Measurements from ENCODE around the gene CYLD.

Gene CYLD

GRCh38 chr16:50711862-50712559 lies 29.9 kb upstream of the CYLD start:
- DNase-seq = no peak

GRCh38 chr16:50712560-50712898 lies 29.4 kb upstream of the CYLD start:
- DNase-seq = no peak

DNA sequence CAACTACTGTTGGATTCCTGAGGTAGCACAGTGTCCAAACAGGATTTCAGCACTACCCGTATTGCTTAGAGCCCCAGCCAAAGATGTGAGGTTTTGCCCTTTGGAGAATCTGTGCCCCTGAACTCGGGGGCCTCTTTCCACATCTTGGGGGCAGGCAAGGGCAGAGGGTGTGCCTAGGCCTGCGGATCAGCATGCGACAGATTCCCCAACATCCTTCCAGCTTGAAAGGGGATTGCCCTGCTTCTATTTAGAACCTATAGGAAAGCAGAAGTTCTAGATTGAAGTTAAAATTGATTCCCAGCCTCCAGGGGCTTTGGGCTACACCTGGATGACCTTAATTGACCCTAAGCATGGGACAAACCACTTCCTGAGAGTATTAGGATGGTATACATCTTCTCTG lies 28.9 kb upstream of the CYLD start:
- DNase-seq = no peak

DNA sequence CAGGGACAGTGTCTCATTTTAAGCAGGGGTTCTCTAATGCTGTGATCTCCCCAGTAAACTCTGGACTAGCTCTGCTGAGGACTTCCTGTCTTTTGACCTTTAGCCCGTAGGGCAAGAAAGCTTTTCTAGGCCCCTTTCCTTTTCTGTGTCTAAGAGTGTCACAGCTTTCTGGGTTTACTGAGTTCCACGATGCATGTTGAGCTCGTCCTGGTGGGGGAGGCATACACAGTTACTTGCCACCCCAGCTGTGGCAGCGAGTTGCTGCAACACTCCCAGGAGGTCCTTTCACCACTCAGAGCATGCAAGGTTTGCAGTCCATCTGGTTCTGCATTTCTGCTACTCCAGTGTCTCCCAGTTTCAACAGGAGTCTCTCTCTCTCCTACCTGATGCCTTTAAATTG lies 24.8 kb upstream of the CYLD start:
- DNase-seq = no peak

DNA sequence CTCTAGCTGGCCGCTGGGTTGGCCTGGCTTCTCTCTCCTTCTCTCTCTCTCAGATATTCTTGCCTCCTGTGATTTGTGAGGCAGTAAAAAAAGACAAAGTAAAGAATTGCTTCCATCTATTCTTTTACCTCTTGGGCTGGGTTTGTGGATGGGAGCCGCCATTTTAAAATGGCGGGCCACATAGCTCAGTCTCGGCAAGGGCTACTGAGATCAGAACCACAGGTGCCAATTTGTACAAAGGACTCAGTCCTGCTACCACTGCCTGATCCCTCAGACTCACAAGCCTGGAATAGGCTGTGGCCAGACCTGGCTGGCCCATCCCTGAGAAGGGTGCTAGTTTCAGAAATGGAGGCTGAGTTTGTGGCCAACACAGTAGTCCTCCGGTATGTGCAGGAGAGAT lies 24.4 kb upstream of the CYLD start:
- DNase-seq = no peak

GRCh38 chr16:50718061-50718760 lies 23.7 kb upstream of the CYLD start:
- no peak for DNase-seq

- DNase-seq = no peak
Measured at GRCh38 chr16:50718761-50719400, 23.0 kb upstream of the CYLD start.

GRCh38 chr16:50719401-50720337 lies 22.2 kb upstream of the CYLD start:
- DNase-seq = no peak

- no peak for DNase-seq
Measured at GRCh38 chr16:50721549-50722404, 20.1 kb upstream of the CYLD start.

DNA sequence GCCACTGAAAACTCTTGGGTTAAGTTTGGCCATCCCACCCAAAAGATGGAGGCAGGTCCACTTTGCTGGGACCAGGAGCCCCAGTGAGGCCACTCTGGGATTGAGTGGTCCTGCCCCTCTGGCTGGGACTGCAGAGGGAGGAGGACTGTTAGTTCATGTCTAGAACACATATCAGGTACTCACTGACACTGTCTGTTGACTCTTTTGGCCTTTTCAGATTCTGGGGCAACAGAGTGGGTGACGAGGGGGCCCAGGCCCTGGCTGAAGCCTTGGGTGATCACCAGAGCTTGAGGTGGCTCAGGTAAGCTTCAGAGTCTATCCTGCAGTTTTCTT lies 19.5 kb upstream of the CYLD start:
- DNase-seq = no peak

DNA sequence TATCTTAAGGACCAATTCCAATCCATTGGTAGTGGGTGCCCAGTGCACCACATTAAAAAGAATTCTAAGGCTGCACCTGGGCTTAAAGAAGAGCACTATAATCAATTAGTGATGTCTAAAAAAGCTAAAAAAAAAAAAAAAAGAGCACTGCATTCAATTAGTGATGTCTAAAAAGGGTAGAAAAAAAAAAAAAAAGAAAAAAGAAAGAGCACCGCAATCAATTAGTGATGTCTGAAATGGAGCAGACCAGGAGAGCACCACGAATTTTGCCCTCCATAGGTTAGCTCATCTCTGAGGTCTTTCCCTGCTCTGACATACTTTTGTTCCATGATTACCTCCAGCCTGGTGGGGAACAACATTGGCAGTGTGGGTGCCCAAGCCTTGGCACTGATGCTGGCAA lies 18.9 kb upstream of the CYLD start:
- DNase-seq = no peak

DNA sequence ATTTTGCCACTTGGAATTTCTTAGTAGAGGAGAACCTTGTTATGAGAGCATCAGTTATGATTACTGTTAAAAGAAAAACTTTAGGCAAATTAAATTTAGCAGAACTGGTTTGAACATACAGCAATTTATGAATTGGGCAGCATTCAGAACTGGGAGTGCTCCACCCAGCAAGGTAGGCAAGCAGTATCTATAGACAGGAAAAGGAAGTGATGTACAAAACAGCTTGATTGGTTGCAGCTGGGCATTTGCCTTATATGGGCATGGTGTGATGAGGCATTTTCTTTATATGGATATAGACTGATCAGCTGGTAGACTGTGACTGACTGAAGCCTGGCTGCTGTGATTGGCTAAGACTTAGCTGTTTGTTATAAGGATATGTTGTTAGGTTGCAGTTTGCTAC lies 17.6 kb upstream of the CYLD start:
- DNase-seq = no peak

DNA sequence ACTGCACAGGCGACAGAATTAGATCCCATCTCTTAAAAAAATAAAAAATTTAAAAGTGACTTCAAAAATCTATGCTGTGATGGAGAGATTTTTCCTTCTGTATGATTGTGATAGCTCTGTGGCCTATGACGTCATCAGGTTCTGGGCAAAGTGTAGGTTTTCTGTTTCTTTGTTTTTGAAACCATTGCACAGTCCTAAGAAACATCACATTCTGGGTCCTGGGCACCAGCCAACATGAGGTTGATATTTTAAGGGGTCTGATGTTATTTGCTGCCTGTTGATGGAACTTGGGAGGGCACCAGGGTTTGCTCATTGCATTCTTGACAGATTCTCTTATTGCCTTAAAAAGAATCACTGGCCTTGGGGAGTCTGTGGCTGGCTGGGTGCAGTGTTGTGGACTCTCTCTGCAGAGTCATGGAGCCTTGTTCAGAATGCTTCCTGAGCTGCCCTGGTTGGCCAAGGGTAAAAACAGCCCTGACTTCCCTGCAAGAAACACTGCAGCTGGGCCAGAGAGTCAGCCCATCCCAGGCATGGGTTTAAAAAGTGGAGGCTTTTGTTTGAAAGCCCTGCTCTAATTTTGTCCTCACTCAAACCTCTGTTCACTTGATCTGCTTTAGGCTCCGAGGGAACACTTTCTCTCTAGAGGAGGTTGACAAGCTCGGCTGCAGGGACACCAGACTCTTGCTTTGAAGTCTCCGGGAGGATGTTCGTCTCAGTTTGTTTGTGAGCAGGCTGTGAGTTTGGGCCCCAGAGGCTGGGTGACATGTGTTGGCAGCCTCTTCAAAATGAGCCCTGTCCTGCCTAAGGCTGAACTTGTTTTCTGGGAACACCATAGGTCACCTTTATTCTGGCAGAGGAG lies 10.5 kb upstream of the CYLD start:
- no peak for DNase-seq

DNA sequence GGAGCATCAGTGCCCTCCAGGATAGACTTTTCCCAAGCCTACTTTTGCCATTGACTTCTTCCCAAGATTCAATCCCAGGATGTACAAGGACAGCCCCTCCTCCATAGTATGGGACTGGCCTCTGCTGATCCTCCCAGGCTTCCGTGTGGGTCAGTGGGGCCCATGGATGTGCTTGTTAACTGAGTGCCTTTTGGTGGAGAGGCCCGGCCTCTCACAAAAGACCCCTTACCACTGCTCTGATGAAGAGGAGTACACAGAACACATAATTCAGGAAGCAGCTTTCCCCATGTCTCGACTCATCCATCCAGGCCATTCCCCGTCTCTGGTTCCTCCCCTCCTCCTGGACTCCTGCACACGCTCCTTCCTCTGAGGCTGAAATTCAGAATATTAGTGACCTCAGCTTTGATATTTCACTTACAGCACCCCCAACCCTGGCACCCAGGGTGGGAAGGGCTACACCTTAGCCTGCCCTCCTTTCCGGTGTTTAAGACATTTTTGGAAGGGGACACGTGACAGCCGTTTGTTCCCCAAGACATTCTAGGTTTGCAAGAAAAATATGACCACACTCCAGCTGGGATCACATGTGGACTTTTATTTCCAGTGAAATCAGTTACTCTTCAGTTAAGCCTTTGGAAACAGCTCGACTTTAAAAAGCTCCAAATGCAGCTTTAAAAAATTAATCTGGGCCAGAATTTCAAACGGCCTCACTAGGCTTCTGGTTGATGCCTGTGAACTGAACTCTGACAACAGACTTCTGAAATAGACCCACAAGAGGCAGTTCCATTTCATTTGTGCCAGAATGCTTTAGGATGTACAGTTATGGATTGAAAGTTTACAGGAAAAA lies 9.7 kb upstream of the CYLD start:
- no peak for DNase-seq

DNA sequence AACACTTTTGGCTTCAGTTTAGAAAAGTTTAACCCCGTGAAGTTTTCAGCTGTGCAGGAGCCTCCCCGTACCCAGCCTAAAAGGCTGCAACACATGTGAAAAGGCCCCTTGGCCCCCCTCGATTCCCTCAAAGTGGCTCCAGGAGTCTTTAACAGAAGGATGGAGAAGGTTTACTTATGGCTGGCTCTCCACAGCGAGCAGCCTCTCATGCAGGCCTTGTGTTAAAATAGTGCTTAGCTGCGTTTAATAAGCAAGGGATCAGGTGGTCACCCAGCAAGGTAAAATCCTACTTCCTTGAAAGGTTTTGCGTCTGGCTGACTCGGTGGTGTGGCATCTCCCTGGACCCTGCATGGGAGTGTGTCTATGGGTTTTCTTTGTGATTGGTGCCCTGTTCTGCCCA lies 8.4 kb upstream of the CYLD start:
- no peak for DNase-seq

DNA sequence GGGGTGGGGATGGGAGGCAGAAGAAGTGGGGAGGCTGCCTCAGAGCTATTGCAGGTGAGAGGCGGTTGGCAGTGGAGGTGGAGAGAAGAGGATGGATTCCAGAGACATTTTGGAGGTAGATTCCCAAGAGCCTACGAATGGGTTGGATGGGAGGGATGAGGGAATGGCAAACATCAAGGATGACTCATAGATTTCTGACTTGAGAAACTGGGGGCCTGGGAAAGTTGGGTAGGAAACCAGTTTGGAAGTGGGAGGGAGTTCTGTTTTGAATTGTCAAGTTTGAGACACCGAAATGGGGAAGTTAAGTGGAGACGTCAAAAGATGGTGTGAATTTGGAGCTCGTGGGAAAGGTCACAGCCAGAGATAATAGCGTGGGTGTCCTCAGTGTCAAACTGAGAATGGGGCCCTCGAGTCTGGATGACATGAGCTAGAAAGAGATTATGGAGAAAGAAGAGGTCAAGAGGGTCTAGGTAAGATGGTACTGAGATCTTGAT lies 6.2 kb upstream of the CYLD start:
- no peak for DNase-seq

DNA sequence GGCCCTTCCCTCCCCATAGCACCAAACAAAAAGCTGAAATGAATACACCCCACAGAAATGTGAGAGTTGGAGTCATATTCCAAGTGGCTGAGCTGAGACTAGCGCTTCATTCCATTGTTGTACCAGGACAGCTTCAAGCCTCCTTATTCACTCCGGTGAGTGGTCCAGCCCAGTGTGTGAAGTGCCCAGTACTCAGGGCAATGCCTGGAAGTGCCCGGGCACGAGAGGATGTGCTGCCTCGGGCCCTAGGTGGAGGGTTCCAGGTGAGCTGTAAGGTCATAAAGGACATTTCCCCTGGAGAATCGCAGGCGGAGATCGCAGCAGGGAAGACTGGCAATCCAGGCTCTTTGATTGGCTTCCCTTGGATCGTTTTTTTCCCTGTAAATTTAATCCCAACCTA lies 5.4 kb upstream of the CYLD start:
- DNase-seq = no peak

DNA sequence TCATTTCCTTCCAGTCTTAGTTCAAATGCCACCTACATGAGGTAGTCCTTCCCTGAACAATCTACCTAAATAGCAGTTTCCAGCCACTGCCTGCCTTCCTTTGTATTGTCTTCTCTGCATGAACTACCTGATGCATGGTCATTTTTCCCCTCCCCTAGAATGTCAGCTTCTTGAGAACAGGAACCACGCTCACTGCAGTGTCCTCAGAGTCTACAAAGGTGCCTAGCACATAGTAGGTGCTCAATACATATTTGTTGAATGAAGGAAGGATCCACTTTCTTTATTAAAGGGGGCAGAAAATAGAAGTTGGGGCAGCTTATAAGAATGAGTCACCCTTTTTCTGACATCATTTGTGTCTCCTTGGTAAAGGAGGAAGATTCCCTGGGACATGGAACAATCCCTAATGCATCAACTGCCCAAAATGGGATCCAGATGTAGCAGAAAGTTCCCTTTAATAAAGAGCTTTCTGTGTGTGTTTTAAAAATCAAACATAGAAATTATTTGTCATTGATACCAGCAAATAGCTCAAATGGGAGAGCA lies 4.4 kb upstream of the CYLD start:
- DNase-seq = no peak

- DNase-seq = no peak
Measured at GRCh38 chr16:50739031-50739430, 2.9 kb upstream of the CYLD start.

GRCh38 chr16:50740736-50741135 lies 1.1 kb upstream of the CYLD start:
- no peak for DNase-seq
